ENCODE measurements around the gene RNLS.

Gene RNLS

DNA sequence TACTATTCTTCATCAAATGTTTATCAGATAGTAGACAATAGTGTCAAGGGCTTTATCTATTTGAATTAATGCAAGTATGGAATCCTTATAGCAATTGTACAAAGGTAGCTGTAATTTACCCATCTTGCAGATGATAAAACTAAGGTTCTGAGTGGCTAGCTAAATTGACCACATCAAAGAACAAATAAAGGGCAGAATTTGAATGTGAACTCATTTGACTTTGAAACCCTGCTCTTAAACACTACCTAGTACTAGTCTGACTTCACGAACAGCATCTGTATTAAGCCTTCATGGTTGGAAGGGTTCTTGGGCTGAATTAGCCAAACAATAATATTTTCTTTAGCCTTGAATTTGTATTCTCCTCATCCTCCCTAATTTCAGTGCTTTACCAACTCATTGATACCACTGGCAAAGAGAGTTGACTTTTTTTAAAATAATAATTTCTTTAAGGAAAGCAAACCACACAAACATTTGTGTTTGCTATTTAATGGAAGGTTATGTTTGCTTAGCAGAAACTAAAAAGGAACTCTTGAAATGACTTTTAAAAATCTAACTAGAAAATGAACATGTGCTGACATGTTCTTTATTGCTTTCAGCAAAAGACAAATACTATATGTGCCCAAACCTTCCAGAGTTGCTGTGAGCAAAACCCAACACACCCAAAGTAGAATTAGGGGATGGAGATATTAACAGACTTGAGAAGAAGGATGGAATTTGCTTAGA lies 322.6 kb downstream of the RNLS start:
- no peak for TF ChIP-seq Cebpa-rat (IDR thresholded peaks at IDR 0.05)
- H3K4me2 ChIP-seq: peak overlapping the region; percentile 36; the same call in 1 of the 2 replicates

DNA sequence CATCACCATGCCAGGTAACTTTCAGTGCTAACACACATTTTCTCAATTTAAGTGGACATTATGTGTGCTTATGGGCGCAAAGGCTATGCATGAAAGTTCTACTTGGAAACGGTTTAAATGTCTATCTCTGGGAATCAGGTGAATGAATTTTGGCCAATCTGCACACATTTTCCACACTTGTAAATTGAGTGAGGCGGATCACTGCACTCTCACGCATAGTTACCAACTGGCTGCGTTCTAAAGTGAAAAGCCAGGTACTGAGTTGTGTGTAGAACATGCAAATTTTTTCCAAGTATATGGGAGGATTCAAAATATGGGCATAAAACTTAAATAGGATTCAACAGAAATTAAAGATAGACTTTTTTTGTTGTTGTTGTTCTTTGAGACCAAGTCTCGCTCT lies 323.7 kb downstream of the RNLS start:
- no peaks in the 10 kb centered on the region for H3K36me3 ChIP-seq
- H3K27me3 ChIP-seq: no peaks in the 10 kb centered on the region
- no peak overlapping the region for H3K9ac ChIP-seq
- H3K9me3 ChIP-seq: 0 out of 2 replicates have a peak, but pooled peaks cover 1% of the 10 kb centered on the region
- H3K4me3 ChIP-seq: no peak overlapping the region
- no peaks in the 10 kb centered on the region for H4K20me1 ChIP-seq
- no peak overlapping the region for H3K4me2 ChIP-seq
- TF ChIP-seq Cebpa-rat (IDR thresholded peaks at IDR 0.05): no peak
- H3K4me1 ChIP-seq: peaks cover 15% of the 10 kb centered on the region
- no peak overlapping the region for H3K27ac ChIP-seq

More for the DNA sequence above, 322.6 kb downstream of the RNLS start:
- H3K27ac ChIP-seq: no peak overlapping the region
- no peaks in the 10 kb centered on the region for H4K20me1 ChIP-seq
- no peaks in the 10 kb centered on the region for H3K36me3 ChIP-seq
- H3K27me3 ChIP-seq: no peaks in the 10 kb centered on the region
- no peak overlapping the region for H3K9ac ChIP-seq
- 0 out of 2 replicates have a peak, but pooled peaks cover 4% of the 10 kb centered on the region for H3K9me3 ChIP-seq
- no peak overlapping the region for H3K4me3 ChIP-seq
- H3K4me1 ChIP-seq: peaks cover 15% of the 10 kb centered on the region

DNA sequence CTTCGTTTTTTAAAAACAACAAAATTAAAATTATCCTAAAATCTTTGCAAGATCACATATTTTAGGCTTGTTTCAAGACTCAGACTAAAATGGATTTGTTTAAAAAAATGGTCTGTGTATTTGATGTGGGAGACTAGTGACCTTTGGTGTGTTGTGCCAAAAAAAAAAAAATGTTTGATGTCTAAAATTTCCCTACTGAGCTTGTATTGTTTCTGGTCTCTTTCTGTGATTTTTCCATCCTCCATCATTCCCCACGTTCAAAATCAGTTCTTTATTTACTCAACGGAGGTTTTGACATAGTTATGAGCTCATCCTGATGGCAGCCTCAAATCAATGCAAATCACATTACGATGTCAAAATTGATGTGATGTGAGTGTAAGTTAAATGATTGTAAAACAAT lies 326.2 kb downstream of the RNLS start:
- Histone ChIP-seq H3K4me2 (no peak overlapping the region), H3K27ac (no peak overlapping the region), H3K4me1 (peaks cover 15% of the 10 kb centered on the region), H3K36me3 (no peaks in the 10 kb centered on the region), H3K9me3 (no peaks in the 10 kb centered on the region), H3K4me3 (no peak overlapping the region), H3K9ac (no peak overlapping the region), H4K20me1 (no peaks in the 10 kb centered on the region), H3K27me3 (no peaks in the 10 kb centered on the region)
- no peak for TF ChIP-seq Cebpa-rat (IDR thresholded peaks at IDR 0.05)

DNA sequence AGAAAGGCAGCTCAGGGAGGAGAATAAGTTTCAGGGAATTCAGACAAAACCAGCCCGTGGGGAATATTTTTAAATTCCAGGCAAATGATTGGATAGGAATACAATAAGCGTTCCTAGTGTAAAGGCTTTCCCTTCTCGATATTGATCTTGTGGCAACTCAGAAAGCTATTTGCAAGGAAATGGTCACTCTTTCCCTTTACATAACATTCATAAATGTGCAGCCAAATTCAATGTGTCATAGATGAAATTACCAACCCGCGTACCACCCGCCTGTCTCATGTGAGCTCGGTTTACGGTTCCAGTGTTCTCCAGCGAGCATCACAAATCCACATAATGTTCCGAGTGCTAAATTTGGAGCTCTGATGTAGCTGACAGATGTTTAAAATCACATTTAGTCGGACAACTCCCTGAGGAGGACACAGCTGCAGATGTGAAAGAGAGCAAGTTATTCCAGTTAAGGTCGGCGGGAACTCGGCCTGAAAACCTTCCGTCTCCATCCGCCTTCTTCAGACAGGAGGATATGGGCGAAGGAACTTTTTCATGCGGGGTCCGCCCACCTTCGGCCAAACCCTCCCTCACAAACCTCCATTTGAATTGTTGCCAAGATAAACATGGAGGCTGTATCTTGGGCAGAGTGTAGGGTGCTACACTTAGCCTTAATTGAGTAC lies 327.0 kb downstream of the RNLS start:
- H3K9ac ChIP-seq: no peak overlapping the region
- H4K20me1 ChIP-seq: no peaks in the 10 kb centered on the region
- no peak overlapping the region for H3K4me2 ChIP-seq
- no peaks in the 10 kb centered on the region for H3K9me3 ChIP-seq
- no peak overlapping the region for H3K4me3 ChIP-seq
- H3K4me1 ChIP-seq: peaks cover 15% of the 10 kb centered on the region
- H3K27me3 ChIP-seq: no peaks in the 10 kb centered on the region
- TF ChIP-seq Cebpa-rat (IDR thresholded peaks at IDR 0.05): no peak
- H3K27ac ChIP-seq: no peak overlapping the region
- no peaks in the 10 kb centered on the region for H3K36me3 ChIP-seq

DNA sequence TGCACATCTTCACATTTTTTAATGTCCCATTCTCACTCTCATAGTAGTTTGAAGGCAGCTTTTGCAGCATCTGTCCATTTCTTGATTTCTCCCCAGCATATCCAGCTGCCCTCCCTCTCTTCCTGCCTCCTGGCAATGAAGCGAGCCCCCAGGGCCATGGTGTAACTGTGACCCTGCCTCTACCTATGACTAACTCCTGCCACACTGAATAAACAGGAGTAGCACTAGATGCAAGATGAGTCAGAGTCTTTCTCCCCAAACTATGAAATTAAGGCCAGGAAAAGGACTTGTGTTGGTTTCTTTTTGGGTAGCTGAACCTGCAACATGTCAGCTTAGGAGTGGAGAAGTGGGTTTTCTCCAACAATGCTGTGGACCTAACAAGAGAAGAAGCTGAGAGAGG lies 329.0 kb downstream of the RNLS start:
- H3K9ac ChIP-seq: no peak overlapping the region
- no peaks in the 10 kb centered on the region for H3K36me3 ChIP-seq
- H3K27ac ChIP-seq: no peak overlapping the region
- H3K9me3 ChIP-seq: no peaks in the 10 kb centered on the region
- H3K27me3 ChIP-seq: no peaks in the 10 kb centered on the region
- H3K4me1 ChIP-seq: no peaks in the 10 kb centered on the region
- H3K4me3 ChIP-seq: no peak overlapping the region
- H4K20me1 ChIP-seq: no peaks in the 10 kb centered on the region
- no peak for TF ChIP-seq Cebpa-rat (IDR thresholded peaks at IDR 0.05)
- no peak overlapping the region for H3K4me2 ChIP-seq

DNA sequence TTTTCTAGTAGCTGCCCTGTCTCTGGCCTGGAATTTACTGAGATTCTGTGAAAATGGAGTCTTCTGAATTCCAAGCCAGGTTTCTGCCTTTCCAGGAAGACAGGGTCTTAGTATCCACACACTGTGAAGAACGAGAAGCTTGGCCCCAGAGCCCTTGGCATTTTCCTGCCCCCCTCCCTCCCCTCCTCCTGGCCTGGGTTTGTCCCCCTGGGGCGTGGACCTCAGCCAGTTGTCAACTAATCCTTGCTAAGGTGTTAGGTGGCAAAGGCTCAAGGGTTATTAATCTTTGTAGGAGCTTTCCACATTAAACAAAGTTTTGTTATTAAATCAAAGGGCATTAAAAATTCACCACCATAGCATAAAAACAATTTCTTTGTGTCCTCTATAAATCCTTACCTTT lies 329.5 kb downstream of the RNLS start:
- TF ChIP-seq Cebpa-rat (IDR thresholded peaks at IDR 0.05): no peak
- Histone ChIP-seq H3K9ac (no peak overlapping the region), H3K4me3 (no peak overlapping the region), H3K36me3 (no peaks in the 10 kb centered on the region), H4K20me1 (no peaks in the 10 kb centered on the region), H3K27ac (no peak overlapping the region), H3K27me3 (no peaks in the 10 kb centered on the region), H3K4me1 (no peaks in the 10 kb centered on the region), H3K9me3 (no peaks in the 10 kb centered on the region), H3K4me2 (no peak overlapping the region)

DNA sequence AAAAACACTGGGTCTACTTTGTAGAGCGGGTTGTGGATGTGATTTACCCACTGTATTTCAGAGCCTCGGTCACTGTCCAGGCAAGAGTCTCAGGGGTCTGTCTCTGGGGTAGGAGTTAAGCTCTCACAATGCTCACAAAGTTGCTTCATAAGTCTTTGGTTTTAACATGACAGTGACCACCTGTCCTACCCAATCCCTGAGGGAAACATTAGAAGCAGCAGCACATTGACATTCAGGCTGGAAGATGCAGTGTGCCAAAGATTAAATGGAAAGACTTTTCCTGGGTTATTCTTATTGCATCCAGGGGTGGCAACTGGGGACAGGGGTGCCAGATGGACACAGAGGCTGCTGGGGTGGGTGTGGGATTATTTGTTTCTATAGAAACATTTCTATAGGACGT lies 330.0 kb downstream of the RNLS start:
- no peak overlapping the region for H3K9ac ChIP-seq

DNA sequence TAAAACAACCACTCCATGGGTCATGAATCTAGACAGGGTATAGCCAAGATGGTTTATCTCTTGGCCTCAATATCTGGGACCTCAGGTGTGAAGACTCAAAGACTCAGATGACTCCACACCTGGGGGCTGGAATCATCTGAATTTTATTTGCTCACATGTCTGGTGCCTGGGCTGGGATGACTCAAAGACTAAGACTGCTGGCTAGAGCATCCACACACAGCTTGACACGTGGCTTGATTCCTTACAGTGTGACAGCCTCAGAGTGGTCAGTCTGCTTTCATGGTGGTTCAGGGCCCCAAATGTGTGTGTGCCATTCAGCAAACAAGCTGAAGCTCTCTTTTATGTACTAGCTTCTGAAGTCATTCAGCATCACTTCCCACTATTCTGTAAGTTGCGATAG lies 333.7 kb downstream of the RNLS start:
- Histone ChIP-seq H3K4me1 (peaks cover 16% of the 10 kb centered on the region), H3K4me3 (no peak overlapping the region), H3K27me3 (no peaks in the 10 kb centered on the region), H3K27ac (no peak overlapping the region), H4K20me1 (no peaks in the 10 kb centered on the region), H3K9ac (no peak overlapping the region), H3K4me2 (no peak overlapping the region), H3K36me3 (no peaks in the 10 kb centered on the region), H3K9me3 (no peaks in the 10 kb centered on the region)
- TF ChIP-seq Cebpa-rat (IDR thresholded peaks at IDR 0.05): no peak

More for the DNA sequence above, 330.0 kb downstream of the RNLS start:
- Histone ChIP-seq H3K36me3 (no peaks in the 10 kb centered on the region), H3K27me3 (no peaks in the 10 kb centered on the region), H3K9me3 (no peaks in the 10 kb centered on the region), H4K20me1 (no peaks in the 10 kb centered on the region), H3K4me1 (no peaks in the 10 kb centered on the region), H3K4me3 (no peak overlapping the region), H3K4me2 (no peak overlapping the region), H3K27ac (no peak overlapping the region)
- TF ChIP-seq Cebpa-rat (IDR thresholded peaks at IDR 0.05): no peak

DNA sequence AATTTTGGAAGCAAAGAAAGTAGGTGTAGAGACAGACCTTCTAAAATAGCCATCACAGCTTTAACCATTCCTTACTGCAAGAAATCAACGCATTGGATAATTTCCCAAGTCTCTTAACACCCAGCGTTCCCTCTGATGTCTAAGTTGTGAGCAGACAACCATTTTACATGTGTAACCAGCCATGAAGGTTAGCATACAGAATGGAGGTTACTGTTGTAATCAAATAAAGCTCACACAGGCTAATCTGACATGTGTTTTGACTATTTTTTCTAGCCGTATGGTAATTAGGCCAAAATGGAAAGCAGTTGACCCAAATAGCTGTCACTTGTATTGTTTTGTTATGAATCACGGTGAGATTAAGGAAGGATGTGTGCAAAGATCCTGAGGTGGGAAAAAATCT lies 336.4 kb downstream of the RNLS start:
- Histone ChIP-seq H3K9ac (no peak overlapping the region), H3K27me3 (no peaks in the 10 kb centered on the region), H3K4me1 (peaks cover 24% of the 10 kb centered on the region), H3K36me3 (no peaks in the 10 kb centered on the region), H3K4me2 (no peak overlapping the region), H3K9me3 (no peaks in the 10 kb centered on the region), H3K27ac (no peak overlapping the region), H3K4me3 (no peak overlapping the region), H4K20me1 (no peaks in the 10 kb centered on the region)
- no peak for TF ChIP-seq Cebpa-rat (IDR thresholded peaks at IDR 0.05)

DNA sequence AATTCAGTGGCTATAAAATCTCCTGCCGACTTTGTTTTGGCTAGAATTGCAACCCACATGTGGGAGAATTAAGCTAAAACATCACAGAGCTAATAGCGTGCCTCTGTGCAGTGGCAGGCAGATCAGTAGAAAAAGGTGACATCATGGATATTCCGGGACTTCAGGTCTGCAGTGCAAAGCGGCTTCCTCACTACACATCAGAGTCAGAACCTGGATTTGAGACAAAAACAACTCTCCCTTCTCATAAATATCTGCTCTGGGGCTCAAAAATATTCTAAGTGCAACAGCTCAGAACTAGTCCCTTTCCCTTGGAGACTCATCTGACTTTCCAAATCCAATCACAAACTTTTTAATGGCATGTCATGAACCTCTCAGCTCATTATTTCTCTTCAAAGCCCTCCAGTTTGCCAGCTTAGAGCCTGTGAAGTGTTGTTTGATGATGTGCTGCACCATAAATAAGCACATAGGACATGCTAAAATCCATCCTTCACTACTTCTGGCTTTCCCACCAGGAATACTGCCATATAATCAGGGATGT lies 337.1 kb downstream of the RNLS start:
- Histone ChIP-seq H3K4me1 (peaks cover 24% of the 10 kb centered on the region), H3K9me3 (no peaks in the 10 kb centered on the region), H3K27ac (no peak overlapping the region), H3K27me3 (no peaks in the 10 kb centered on the region), H3K4me2 (no peak overlapping the region), H3K4me3 (no peak overlapping the region), H4K20me1 (no peaks in the 10 kb centered on the region), H3K9ac (no peak overlapping the region), H3K36me3 (no peaks in the 10 kb centered on the region)
- TF ChIP-seq Cebpa-rat (IDR thresholded peaks at IDR 0.05): no peak

All from BLaER1 (cell line).